Astrocyte (in vitro differentiated cells and primary cell): ENCODE measurements around the gene RGS21. TPM values are rescaled to one million over a fixed set of nuclear protein-coding genes. Genes with fewer than 3 reads are reported as not detected.

Source experiments
- DNase-seq: peaks from one replicate; pipeline ENCODE4 v3.0.0-alpha.2; 2010; ENCODE audit warnings: low read depth
- FAIRE-seq: peaks from 2 replicates; lab custom pipeline; 2011; peaks lifted over from hg19 to GRCh38; lab: Jason Lieb, UNC
- H2AFZ ChIP-seq: 2 replicates; pipeline ENCODE4 v1.6.0; 2012; ENCODE audit warnings: low read depth, low read length, inconsistent platforms
- H3K27ac ChIP-seq: 2 replicates; pipeline ENCODE4 v1.5.1; 2011; ENCODE audit warnings: low read depth, low read length, inconsistent platforms
- H3K27me3 ChIP-seq: 2 replicates; pipeline ENCODE4 v1.6.0; 2011; ENCODE audit warnings: low read length, inconsistent platforms; ENCODE audit not compliant: insufficient read depth
- H3K36me3 ChIP-seq: 2 replicates; pipeline ENCODE4 v1.5.1; 2011; ENCODE audit warnings: low read length, inconsistent platforms; ENCODE audit not compliant: insufficient read depth
- H3K4me1 ChIP-seq: 2 replicates; pipeline ENCODE4 v1.5.1; 2011; ENCODE audit warnings: low read length, inconsistent platforms; ENCODE audit not compliant: insufficient read depth
- H3K4me2 ChIP-seq: 2 replicates; pipeline ENCODE4 v1.6.0; 2012; ENCODE audit warnings: low read length, inconsistent platforms
- H3K4me3 ChIP-seq: 2 replicates; pipeline ENCODE4 v1.5.1; 2011; ENCODE audit warnings: low read depth, mild to moderate bottlenecking, low read length, inconsistent platforms; ENCODE audit not compliant: insufficient read depth
- H3K79me2 ChIP-seq: 2 replicates; pipeline ENCODE4 v1.6.0; 2012; ENCODE audit warnings: mild to moderate bottlenecking, low read length, inconsistent platforms; ENCODE audit not compliant: insufficient read depth
- H3K9ac ChIP-seq: 2 replicates; pipeline ENCODE4 v1.6.0; 2012; ENCODE audit warnings: mild to moderate bottlenecking, low read length, inconsistent platforms
- H3K9me3 ChIP-seq: 2 replicates; pipeline ENCODE4 v1.5.1; 2012; ENCODE audit warnings: low read depth, mild to moderate bottlenecking, low read length, inconsistent platforms; ENCODE audit not compliant: insufficient read depth
- H4K20me1 ChIP-seq: 2 replicates; pipeline ENCODE4 v1.6.0; 2012; ENCODE audit warnings: low read length, inconsistent platforms; ENCODE audit not compliant: insufficient read depth
- H3K27ac Mint-ChIP-seq: one replicate; pipeline ENCODE4 v1.8.0; 2021; ENCODE audit warnings: mild to moderate bottlenecking, mixed read lengths; ENCODE audit not compliant: unreplicated experiment
- H3K27me3 Mint-ChIP-seq: one replicate; pipeline ENCODE4 v1.8.0; 2021; ENCODE audit warnings: low read depth, mixed read lengths; ENCODE audit not compliant: unreplicated experiment
- H3K36me3 Mint-ChIP-seq: one replicate; pipeline ENCODE4 v1.8.0; 2021; ENCODE audit warnings: low read depth, mixed read lengths; ENCODE audit not compliant: unreplicated experiment
- H3K4me1 Mint-ChIP-seq: one replicate; pipeline ENCODE4 v1.8.0; 2021; ENCODE audit warnings: low read depth, mixed read lengths; ENCODE audit not compliant: unreplicated experiment
- H3K4me3 Mint-ChIP-seq: one replicate; pipeline ENCODE4 v1.8.0; 2021; ENCODE audit warnings: mild to moderate bottlenecking, moderate library complexity, mixed read lengths; ENCODE audit not compliant: unreplicated experiment
- H3K9me3 Mint-ChIP-seq: one replicate; pipeline ENCODE4 v1.8.0; 2021; ENCODE audit warnings: mild to moderate bottlenecking, mixed read lengths; ENCODE audit not compliant: unreplicated experiment
- CTCF ChIP-seq: IDR thresholded peaks from 2 replicates; pipeline ENCODE4 v1.5.1; 2011; ENCODE audit warnings: low read depth, mild to moderate bottlenecking, inconsistent platforms, low read length, moderate library complexity; ENCODE audit not compliant: insufficient read depth
- EZH2 ChIP-seq: IDR thresholded peaks from 2 replicates; pipeline ENCODE4 v1.6.1; 2012; ENCODE audit warnings: mild to moderate bottlenecking, low read length, inconsistent platforms; ENCODE audit not compliant: insufficient read depth
- total RNA-seq: library from RNA; stranded (reverse); gene quantifications from 2 replicates; pipeline ENCODE4 v1.2.1, GENCODE V29; 2021

RGS21 gene
- total RNA-seq, 1 donor from 2014 or later = not detected

GRCh38 chr1:192375306-192375705 lies 58.5 kb downstream of the RGS21 start:
- H3K4me3 ChIP-seq = no peak overlapping the region
- peaks cover 6% of the 10 kb centered on the region for H3K4me1 Mint-ChIP-seq
- H3K4me1 ChIP-seq = no peaks in the 10 kb centered on the region
- no peak overlapping the region for H3K9ac ChIP-seq
- H3K36me3 ChIP-seq = no peaks in the 10 kb centered on the region
- no peaks in the 10 kb centered on the region for H3K9me3 Mint-ChIP-seq
- H2AFZ ChIP-seq = no peak overlapping the region
- H3K27ac ChIP-seq = no peak overlapping the region
- no peaks in the 10 kb centered on the region for H3K9me3 ChIP-seq
- H3K4me2 ChIP-seq = no peak overlapping the region
- H3K4me3 Mint-ChIP-seq = no peak overlapping the region
- TF ChIP-seq CTCF = no peak
- no peak for TF ChIP-seq EZH2
- DNase-seq (no peak), FAIRE-seq (no peak)
- no peaks in the 10 kb centered on the region for H4K20me1 ChIP-seq
- no peaks in the 10 kb centered on the region for H3K27me3 ChIP-seq
- no peak overlapping the region for H3K27ac Mint-ChIP-seq
- no peaks in the 10 kb centered on the region for H3K27me3 Mint-ChIP-seq
- H3K36me3 Mint-ChIP-seq = no peaks in the 10 kb centered on the region
- no peaks in the 10 kb centered on the region for H3K79me2 ChIP-seq

GRCh38 chr1:192376374-192376773 lies 59.6 kb downstream of the RGS21 start:
- Histone ChIP-seq H3K4me3 (no peak overlapping the region), H3K27me3 (no peaks in the 10 kb centered on the region), H3K9me3 (no peaks in the 10 kb centered on the region), H4K20me1 (no peaks in the 10 kb centered on the region), H3K4me2 (no peak overlapping the region), H3K36me3 (no peaks in the 10 kb centered on the region), H3K4me1 (no peaks in the 10 kb centered on the region), H3K79me2 (no peaks in the 10 kb centered on the region), H3K27ac (no peak overlapping the region), H2AFZ (no peak overlapping the region), H3K9ac (no peak overlapping the region)
- Mint-ChIP-seq H3K36me3 (no peaks in the 10 kb centered on the region), H3K4me1 (peaks cover 6% of the 10 kb centered on the region), H3K9me3 (no peaks in the 10 kb centered on the region), H3K27ac (no peak overlapping the region), H3K4me3 (no peak overlapping the region), H3K27me3 (no peaks in the 10 kb centered on the region)
- TF ChIP-seq EZH2 (no peak), CTCF (no peak)
- FAIRE-seq (no peak), DNase-seq (no peak)

- H3K4me1 ChIP-seq = no peaks in the 10 kb centered on the region
- Mint-ChIP-seq H3K27me3 (no peaks in the 10 kb centered on the region), H3K27ac (no peak overlapping the region), H3K36me3 (no peaks in the 10 kb centered on the region), H3K9me3 (no peaks in the 10 kb centered on the region), H3K4me3 (no peak overlapping the region), H3K4me1 (peaks cover 6% of the 10 kb centered on the region)
- DNase-seq (no peak), FAIRE-seq (no peak)
- no peaks in the 10 kb centered on the region for H3K79me2 ChIP-seq
- H3K4me2 ChIP-seq = no peak overlapping the region
- no peak overlapping the region for H3K4me3 ChIP-seq
- H3K9ac ChIP-seq = no peak overlapping the region
- no peak for TF ChIP-seq CTCF
- no peak for TF ChIP-seq EZH2
- H3K27me3 ChIP-seq = no peaks in the 10 kb centered on the region
- H4K20me1 ChIP-seq = no peaks in the 10 kb centered on the region
- H3K27ac ChIP-seq = no peak overlapping the region
- no peaks in the 10 kb centered on the region for H3K9me3 ChIP-seq
- no peaks in the 10 kb centered on the region for H3K36me3 ChIP-seq
- H2AFZ ChIP-seq = no peak overlapping the region
Measured at GRCh38 chr1:192378276-192378675, 61.5 kb downstream of the RGS21 start.
